ENCODE results near the gene CRYBA4.

Gene CRYBA4

GRCh38 chr22:26679003-26679629 is 57.4 kb downstream of the CRYBA4 start:
- no peak overlapping the region for H3K27ac ChIP-seq
- TF ChIP-seq CTCF (IDR thresholded peaks at IDR 0.05), result peak; percentile 88
- TF ChIP-seq ZFX (IDR thresholded peaks at IDR 0.05; ENCODE audit: borderline replicate concordance), result no peak
